SK-N-SH (cell line): ENCODE data around the gene WDR44. TPM values are rescaled to one million over a fixed set of nuclear protein-coding genes. Genes with fewer than 3 reads are reported as not detected.

Experiments used
- CTCF ChIA-PET: fragments of 300-600, 350-600 bp; formaldehyde crosslinking; extraction: SDS; loops from one replicate; lab custom pipeline; 2021; lab: Yijun Ruan, JAX
- POLR2A ChIA-PET: fragments of 350-600 bp; sonication (Branson Sonifier 250); formaldehyde crosslinking; extraction: SDS; loops from one replicate; lab custom pipeline; 2020; ENCODE audit warnings: antibody characterized with exemption, inconsistent platforms; lab: Yijun Ruan, JAX
- DNase-seq: peaks from one replicate; pipeline ENCODE4 v3.0.0; 2012
- H2AFZ ChIP-seq: fragments of 200-600 bp; sonication (generic); 2 replicates; pipeline ENCODE4 v1.8.1; 2016; ENCODE audit warnings: antibody characterized with exemption, mild to moderate bottlenecking, low read depth
- H3F3A ChIP-seq: fragments of 200-600 bp; sonication (generic); replicated peaks from 2 replicates; pipeline ENCODE3; 2016; ENCODE audit warnings: antibody characterized with exemption, mild to moderate bottlenecking; ENCODE audit not compliant: insufficient read depth
- H3K27ac ChIP-seq, 2 experiments: fragments of 200-500 bp in 1 of 2; fragments of 200-600 bp in 1 of 2; sonication (Bioruptor generic) in 1 of 2; sonication (generic), shearing (Covaris generic) in 1 of 2; 2 replicates each; pipeline versions ENCODE4 v1.5.1 to v1.6.1; 2014 to 2016; ENCODE audit warnings: low read depth in 2 of 2, inconsistent platforms in 1 of 2, low read length in 1 of 2, mild to moderate bottlenecking in 1 of 2, mixed read lengths in 1 of 2
- H3K27me3 ChIP-seq: fragments of 200-600 bp; sonication (generic), shearing (Covaris generic); 2 replicates; pipeline ENCODE4 v1.6.1; 2016; ENCODE audit warnings: mixed run types; ENCODE audit not compliant: insufficient read depth
- H3K36me3 ChIP-seq, 2 experiments: fragments of 200-500 bp in 1 of 2; fragments of 200-600 bp in 1 of 2; sonication (Bioruptor generic) in 1 of 2; sonication (generic) in 1 of 2; replicated peaks in 1 of 2; 2 replicates each; pipeline versions ENCODE3 to v1.5.1; 2014 to 2016; ENCODE audit warnings: low read length in 1 of 2, mild to moderate bottlenecking in 1 of 2; ENCODE audit not compliant: insufficient read depth in 2 of 2, control insufficient read depth in 1 of 2
- H3K4me1 ChIP-seq, 2 experiments: fragments of 200-500 bp in 1 of 2; fragments of 200-600 bp in 1 of 2; sonication (Bioruptor generic) in 1 of 2; sonication (generic), shearing (Covaris generic) in 1 of 2; 2 replicates each; pipeline versions ENCODE4 v1.5.1 to v1.6.1; 2014 to 2016; ENCODE audit warnings: low read depth in 1 of 2, low read length in 1 of 2, mixed run types in 1 of 2; ENCODE audit not compliant: insufficient read depth in 2 of 2, control insufficient read depth in 1 of 2
- H3K4me2 ChIP-seq: fragments of 200-600 bp; sonication (generic), shearing (Covaris generic); 2 replicates; pipeline ENCODE4 v1.6.1; 2017; ENCODE audit warnings: mixed run types
- H3K4me3 ChIP-seq, 2 experiments: fragments of 200-500 bp in 1 of 2; fragments of 200-600 bp in 1 of 2; sonication (Bioruptor generic) in 1 of 2; sonication (generic), shearing (Covaris generic) in 1 of 2; 2 replicates each; pipeline versions ENCODE4 v1.5.1 to v1.8.1; 2014 to 2016; ENCODE audit warnings: low read depth in 2 of 2, inconsistent platforms in 1 of 2, low read length in 1 of 2, mild to moderate bottlenecking in 1 of 2, mixed read lengths in 1 of 2, moderate library complexity in 1 of 2
- H3K79me2 ChIP-seq: fragments of 200-600 bp; sonication (generic); 2 replicates; pipeline ENCODE4 v1.8.1; 2017; ENCODE audit warnings: mild to moderate bottlenecking; ENCODE audit not compliant: insufficient read depth
- H3K9ac ChIP-seq: fragments of 200-600 bp; sonication (generic); 2 replicates; pipeline ENCODE4 v1.6.1; 2017; ENCODE audit warnings: mixed run types
- H3K9me2 ChIP-seq: fragments of 200-600 bp; sonication (generic); 2 replicates; pipeline ENCODE4 v1.6.1; 2017; ENCODE audit warnings: mixed run types
- H3K9me3 ChIP-seq: fragments of 200-600 bp; sonication (generic); 2 replicates; pipeline ENCODE4 v1.6.1; 2017; ENCODE audit warnings: mixed run types, mild to moderate bottlenecking, moderate library complexity
- H4K20me1 ChIP-seq: fragments of 200-600 bp; sonication (generic); 2 replicates; pipeline ENCODE4 v1.6.1; 2017; ENCODE audit warnings: mild to moderate bottlenecking, mixed run types; ENCODE audit not compliant: insufficient read depth
- CHD2 ChIP-seq: fragments of 150-350 bp; IDR thresholded peaks from 2 replicates; pipeline ENCODE4 v1.6.1; 2018; ENCODE audit warnings: low read length; ENCODE audit not compliant: partially characterized antibody
- ELF1 ChIP-seq: IDR thresholded peaks from 2 replicates; pipeline ENCODE4 v1.4.0; 2012
- EP300 ChIP-seq, 2 experiments: IDR thresholded peaks; 2 replicates each; pipeline versions ENCODE4 v1.4.0 to v1.6.1; 2012; ENCODE audit warnings: borderline replicate concordance in 1 of 2, low read depth in 1 of 2, low read length in 1 of 2
- FOXJ3 ChIP-seq: sonication (generic); formaldehyde crosslinking; IDR thresholded peaks from 2 replicates; pipeline ENCODE4 v1.5.1; 2020; ENCODE audit warnings: mild to moderate bottlenecking, missing genetic modification reagents
- JUND ChIP-seq: IDR thresholded peaks from 2 replicates; pipeline ENCODE4 v1.4.0; 2012
- MEF2A ChIP-seq: IDR thresholded peaks from 2 replicates; pipeline ENCODE4 v1.4.0; 2012; ENCODE audit warnings: low read depth, borderline replicate concordance
- MXI1 ChIP-seq: IDR thresholded peaks from 2 replicates; pipeline ENCODE4 v1.6.1; 2012; ENCODE audit warnings: mild to moderate bottlenecking, low read depth, low read length, improper control_type of control experiment
- NRF1 ChIP-seq: IDR thresholded peaks from 2 replicates; pipeline ENCODE4 v1.6.1; 2012; ENCODE audit warnings: low read depth, mild to moderate bottlenecking, low read length
- POLR2AphosphoS5 ChIP-seq: IDR thresholded peaks from 2 replicates; pipeline ENCODE4 v1.6.1; 2012; ENCODE audit warnings: low read depth, low read length
- RAD21 ChIP-seq: IDR thresholded peaks from 2 replicates; pipeline ENCODE4 v1.6.1; 2012; ENCODE audit warnings: mild to moderate bottlenecking, low read length
- RCOR1 ChIP-seq: fragments of 150-350 bp; IDR thresholded peaks from 2 replicates; pipeline ENCODE4 v1.6.1; 2017; ENCODE audit warnings: antibody characterized with exemption, low read length
- RFX5 ChIP-seq: IDR thresholded peaks from 2 replicates; pipeline ENCODE4 v1.6.1; 2012; ENCODE audit warnings: mild to moderate bottlenecking, improper control_type of control experiment, low read length
- RXRA ChIP-seq: IDR thresholded peaks from 2 replicates; pipeline ENCODE4 v1.4.0; 2012; ENCODE audit warnings: low read depth, mild to moderate bottlenecking, borderline replicate concordance
- SMC3 ChIP-seq: IDR thresholded peaks from 2 replicates; pipeline ENCODE4 v1.6.1; 2012; ENCODE audit warnings: low read depth, low read length, improper control_type of control experiment
- TAF1 ChIP-seq: IDR thresholded peaks from 2 replicates; pipeline ENCODE4 v1.6.1; 2012; ENCODE audit warnings: low read depth, mild to moderate bottlenecking, low read length, moderate library complexity, borderline replicate concordance
- TEAD4 ChIP-seq: IDR thresholded peaks from 2 replicates; pipeline ENCODE4 v1.4.0; 2012; ENCODE audit warnings: mild to moderate bottlenecking, borderline replicate concordance; ENCODE audit not compliant: insufficient read depth
- YY1 ChIP-seq: IDR thresholded peaks from 2 replicates; pipeline ENCODE4 v1.4.0; 2012; ENCODE audit warnings: low read depth, mild to moderate bottlenecking
- ZBTB33 ChIP-seq: IDR thresholded peaks from 2 replicates; pipeline ENCODE4 v1.4.0; 2012; ENCODE audit warnings: low read depth, borderline replicate concordance
- WGBS: methylation state at CpG from one replicate; pipeline ENCODE4 v1.1.6; 2017; ENCODE audit warnings: low lambda C conversion rate; 5-methylcytosine and 5-hydroxymethylcytosine counted together
- polyA plus RNA-seq, 3 experiments: library from polyadenylated mRNA; depleted of rRNA; stranded (reverse); fragments of >200 nt; gene quantifications; 2 replicates each; pipeline ENCODE4 v1.2.3, GENCODE V29; 2012
- TF ChIP-seq, protein P1 (sequence below): IDR thresholded peaks from 2 replicates; pipeline ENCODE4 v1.6.1; 2012; ENCODE audit warnings: mild to moderate bottlenecking, low read depth, low read length, moderate library complexity
- TF ChIP-seq, protein P2 (sequence below): fragments of 150-350 bp; IDR thresholded peaks from 2 replicates; pipeline ENCODE4 v1.6.1; 2017; ENCODE audit warnings: antibody characterized with exemption, low read length, low read depth, borderline replicate concordance

WDR44 gene
- polyA plus RNA-seq, 1 of the 3 experiments (the other 2 are of a cell fraction): 5.3 TPM

DNA sequence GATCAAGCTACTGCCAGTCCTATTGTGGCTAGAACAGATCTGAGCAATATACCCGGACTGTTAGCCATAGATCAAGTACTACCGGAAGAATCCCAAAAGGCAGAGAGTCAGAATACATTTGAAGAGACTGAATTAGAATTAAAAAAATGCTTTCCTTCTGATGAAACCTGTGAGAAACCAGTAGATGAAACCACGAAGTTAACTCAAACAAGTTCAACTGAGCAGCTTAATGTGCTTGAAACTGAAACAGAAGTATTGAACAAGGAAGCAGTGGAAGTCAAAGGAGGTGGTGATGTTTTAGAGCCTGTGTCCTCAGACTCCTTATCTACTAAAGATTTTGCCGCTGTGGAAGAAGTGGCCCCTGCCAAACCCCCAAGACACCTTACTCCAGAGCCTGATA is 46.8 kb downstream of the WDR44 start:
- H3K9me2 ChIP-seq: no peaks in the 10 kb centered on the region
- POLR2A ChIA-PET: no interaction called here
- CTCF ChIA-PET: no interaction called here
- WGBS: 46% methylated on average over 4 of the region's 4 CpGs
- H4K20me1 ChIP-seq: no peaks in the 10 kb centered on the region
- DNase-seq: no peak
- no peaks in the 10 kb centered on the region for H3K27me3 ChIP-seq
- no peak overlapping the region for H3K27ac ChIP-seq
- no peaks in the 10 kb centered on the region for H3K9me3 ChIP-seq
- H3K4me1 ChIP-seq: no peaks in the 10 kb centered on the region
- no peak overlapping the region for H3K9ac ChIP-seq
- H2AFZ ChIP-seq: no peak overlapping the region
- no peak overlapping the region for H3K4me2 ChIP-seq
- no peaks in the 10 kb centered on the region for H3F3A ChIP-seq
- H3K79me2 ChIP-seq: no peaks in the 10 kb centered on the region
- H3K4me3 ChIP-seq: no peak overlapping the region
- peaks cover 0 to 37% of the 10 kb centered on the region in 2 experiments for H3K36me3 ChIP-seq
- no peak for TF ChIP-seq YY1
- TF ChIP-seq, protein P1, sequence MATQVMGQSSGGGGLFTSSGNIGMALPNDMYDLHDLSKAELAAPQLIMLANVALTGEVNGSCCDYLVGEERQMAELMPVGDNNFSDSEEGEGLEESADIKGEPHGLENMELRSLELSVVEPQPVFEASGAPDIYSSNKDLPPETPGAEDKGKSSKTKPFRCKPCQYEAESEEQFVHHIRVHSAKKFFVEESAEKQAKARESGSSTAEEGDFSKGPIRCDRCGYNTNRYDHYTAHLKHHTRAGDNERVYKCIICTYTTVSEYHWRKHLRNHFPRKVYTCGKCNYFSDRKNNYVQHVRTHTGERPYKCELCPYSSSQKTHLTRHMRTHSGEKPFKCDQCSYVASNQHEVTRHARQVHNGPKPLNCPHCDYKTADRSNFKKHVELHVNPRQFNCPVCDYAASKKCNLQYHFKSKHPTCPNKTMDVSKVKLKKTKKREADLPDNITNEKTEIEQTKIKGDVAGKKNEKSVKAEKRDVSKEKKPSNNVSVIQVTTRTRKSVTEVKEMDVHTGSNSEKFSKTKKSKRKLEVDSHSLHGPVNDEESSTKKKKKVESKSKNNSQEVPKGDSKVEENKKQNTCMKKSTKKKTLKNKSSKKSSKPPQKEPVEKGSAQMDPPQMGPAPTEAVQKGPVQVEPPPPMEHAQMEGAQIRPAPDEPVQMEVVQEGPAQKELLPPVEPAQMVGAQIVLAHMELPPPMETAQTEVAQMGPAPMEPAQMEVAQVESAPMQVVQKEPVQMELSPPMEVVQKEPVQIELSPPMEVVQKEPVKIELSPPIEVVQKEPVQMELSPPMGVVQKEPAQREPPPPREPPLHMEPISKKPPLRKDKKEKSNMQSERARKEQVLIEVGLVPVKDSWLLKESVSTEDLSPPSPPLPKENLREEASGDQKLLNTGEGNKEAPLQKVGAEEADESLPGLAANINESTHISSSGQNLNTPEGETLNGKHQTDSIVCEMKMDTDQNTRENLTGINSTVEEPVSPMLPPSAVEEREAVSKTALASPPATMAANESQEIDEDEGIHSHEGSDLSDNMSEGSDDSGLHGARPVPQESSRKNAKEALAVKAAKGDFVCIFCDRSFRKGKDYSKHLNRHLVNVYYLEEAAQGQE: no peak
- TF ChIP-seq MXI1: no peak
- TF ChIP-seq CHD2: no peak
- TF ChIP-seq ZBTB33: no peak
- no peak for TF ChIP-seq JUND
- TF ChIP-seq NRF1: no peak
- TF ChIP-seq TAF1: no peak
- no peak for TF ChIP-seq EP300 (IDR thresholded peaks at IDR 0.05; ENCODE audit: borderline replicate concordance in 1 of 2, low read depth in 1 of 2, low read length in 1 of 2)
- TF ChIP-seq RFX5: no peak
- TF ChIP-seq, protein P2, sequence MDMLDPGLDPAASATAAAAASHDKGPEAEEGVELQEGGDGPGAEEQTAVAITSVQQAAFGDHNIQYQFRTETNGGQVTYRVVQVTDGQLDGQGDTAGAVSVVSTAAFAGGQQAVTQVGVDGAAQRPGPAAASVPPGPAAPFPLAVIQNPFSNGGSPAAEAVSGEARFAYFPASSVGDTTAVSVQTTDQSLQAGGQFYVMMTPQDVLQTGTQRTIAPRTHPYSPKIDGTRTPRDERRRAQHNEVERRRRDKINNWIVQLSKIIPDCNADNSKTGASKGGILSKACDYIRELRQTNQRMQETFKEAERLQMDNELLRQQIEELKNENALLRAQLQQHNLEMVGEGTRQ: no peak
- TF ChIP-seq RXRA: no peak
- no peak for TF ChIP-seq RCOR1
- no peak for TF ChIP-seq MEF2A
- TF ChIP-seq FOXJ3 (CRISPR knock-in tag): no peak
- no peak for TF ChIP-seq ELF1
- no peak for TF ChIP-seq RAD21
- no peak for TF ChIP-seq POLR2AphosphoS5
- no peak for TF ChIP-seq SMC3
- TF ChIP-seq TEAD4: no peak
